WTC11 (cell line): ENCODE data around the gene ERVV-1.

Experiments
- CREB1 ChIP-seq: sonication (generic); formaldehyde crosslinking; IDR thresholded peaks from 2 replicates; pipeline ENCODE4 v1.8.0; 2023; ENCODE audit warnings: mild to moderate bottlenecking, missing genetic modification reagents
- CTCF ChIP-seq: fragments of 200-600 bp; IDR thresholded peaks from 2 replicates; pipeline ENCODE4 v1.8.0; 2022; ENCODE audit warnings: antibody characterized with exemption
- MYBL2 ChIP-seq: sonication (generic); formaldehyde crosslinking; IDR thresholded peaks from 2 replicates; pipeline ENCODE4 v1.8.1; 2023; ENCODE audit warnings: mild to moderate bottlenecking, moderate library complexity, missing genetic modification reagents
- NFYB ChIP-seq: sonication (generic); formaldehyde crosslinking; conservative IDR thresholded peaks from 2 replicates; pipeline ENCODE4 v1.8.0; 2022; ENCODE audit warnings: low read depth, missing genetic modification reagents
- PREB ChIP-seq: sonication (generic); formaldehyde crosslinking; IDR thresholded peaks from 2 replicates; pipeline ENCODE4 v1.8.1; 2022; ENCODE audit warnings: mild to moderate bottlenecking, missing genetic modification reagents, moderate library complexity, borderline replicate concordance
- SP1 ChIP-seq: sonication (generic); formaldehyde crosslinking; conservative IDR thresholded peaks from 2 replicates; pipeline ENCODE4 v1.8.1; 2022; ENCODE audit warnings: missing genetic modification reagents
- USF1 ChIP-seq: sonication (generic); formaldehyde crosslinking; IDR thresholded peaks from 2 replicates; pipeline ENCODE4 v1.8.0; 2022; ENCODE audit warnings: mild to moderate bottlenecking, missing genetic modification reagents
- ZBTB21 ChIP-seq: sonication (generic); formaldehyde crosslinking; IDR thresholded peaks from 2 replicates; pipeline ENCODE4 v1.8.1; 2023; ENCODE audit warnings: mild to moderate bottlenecking, missing genetic modification reagents, borderline replicate concordance
- ZNF121 ChIP-seq: sonication (generic); formaldehyde crosslinking; IDR thresholded peaks from 2 replicates; pipeline ENCODE4 v1.8.0; 2023; ENCODE audit warnings: missing genetic modification reagents
- ZNF512 ChIP-seq: sonication (generic); formaldehyde crosslinking; IDR thresholded peaks from 2 replicates; pipeline ENCODE4 v1.8.1; 2022; ENCODE audit warnings: missing genetic modification reagents, borderline replicate concordance

- TF ChIP-seq CTCF (no peak), ZBTB21 (CRISPR knock-in tag) (no peak), NFYB (CRISPR knock-in tag) (no peak), USF1 (CRISPR knock-in tag) (no peak), ZNF512 (CRISPR knock-in tag) (no peak), CREB1 (no peak), ZNF121 (no peak), PREB (CRISPR knock-in tag) (no peak), SP1 (no peak), MYBL2 (CRISPR knock-in tag) (no peak)
Observed at GRCh38 chr19:53015730-53016129, 2.0 kb downstream of the ERVV-1 start.
